Measurements from ENCODE around the gene NAGLU.

The NAGLU gene

DNA sequence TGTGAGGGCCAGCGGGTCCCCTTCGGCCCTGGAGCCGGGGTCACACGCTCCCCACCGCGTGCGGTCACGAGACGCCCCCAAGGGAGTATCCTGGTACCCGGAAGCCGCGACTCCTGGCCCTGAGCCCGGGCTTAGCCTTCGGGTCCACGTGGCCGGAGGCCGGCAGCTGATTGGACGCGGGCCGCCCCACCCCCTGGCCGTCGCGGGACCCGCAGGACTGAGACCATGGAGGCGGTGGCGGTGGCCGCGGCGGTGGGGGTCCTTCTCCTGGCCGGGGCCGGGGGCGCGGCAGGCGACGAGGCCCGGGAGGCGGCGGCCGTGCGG, at the start of gene NAGLU:
Gene NAGLU (plus strand): TSS at position 194 of the 324 bp plus-strand sequence. CDS start 32 bp downstream, at position 226.
- DNase-seq, result peak; percentile 81

DNA sequence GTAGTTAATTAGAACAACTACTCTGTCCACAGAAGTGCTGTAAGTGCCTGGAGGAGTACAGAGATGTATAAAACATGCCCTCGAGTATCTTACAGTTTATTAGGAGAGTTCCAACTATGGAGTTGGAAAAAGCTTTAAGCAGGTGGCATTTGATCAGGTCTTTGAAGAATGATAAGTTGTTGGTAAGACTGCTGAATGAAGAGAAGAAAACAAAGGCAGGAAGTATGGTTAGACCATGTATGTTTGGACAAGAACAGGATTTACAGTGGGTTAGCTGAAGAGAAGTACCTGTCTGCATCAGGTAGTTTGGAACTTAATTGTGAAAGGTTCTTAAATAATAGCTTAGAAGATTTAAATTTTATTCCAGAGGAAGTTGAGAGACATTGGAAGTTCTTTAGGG, 48.0 kb upstream of the NAGLU start:
- no peak for DNase-seq

DNA sequence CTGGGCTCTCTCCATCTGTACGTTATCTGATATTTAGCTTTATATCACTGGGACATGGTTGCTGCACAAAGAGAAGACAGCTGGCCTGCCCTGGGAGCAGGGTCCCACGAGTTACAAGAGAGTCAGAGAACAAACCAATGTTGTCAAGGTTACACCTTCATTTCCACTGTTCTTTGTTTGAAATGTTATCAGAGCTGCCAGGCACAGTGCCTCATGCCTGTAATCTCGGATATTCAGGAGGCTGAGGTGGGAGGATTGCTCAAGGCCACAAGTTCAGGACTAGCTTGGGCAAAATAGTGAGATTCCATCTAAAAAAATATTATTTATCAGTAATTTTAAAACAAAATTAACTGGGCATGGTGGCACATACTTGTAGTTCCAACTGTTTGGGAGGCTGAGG, 42.7 kb upstream of the NAGLU start:
- DNase-seq, result no peak

DNA sequence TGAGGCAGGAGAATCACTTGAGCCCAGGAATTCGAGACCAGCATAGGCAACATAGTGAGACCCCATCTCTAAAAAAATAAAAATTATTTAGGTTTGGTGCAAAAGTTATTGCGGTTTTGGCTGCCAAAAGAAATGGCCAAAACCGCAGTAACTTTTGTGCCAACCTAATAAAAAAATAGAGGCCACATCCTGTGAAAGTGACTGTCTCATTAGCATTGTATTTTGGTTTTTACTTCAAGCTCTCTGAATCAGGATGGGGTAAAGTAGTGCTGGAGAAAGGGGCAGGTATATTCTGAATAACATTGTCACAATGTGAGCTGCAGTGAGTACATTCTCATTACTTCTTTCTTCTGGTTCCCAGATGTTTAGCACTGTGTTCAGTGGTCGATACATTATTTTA, 41.4 kb upstream of the NAGLU start:
- DNase-seq, result no peak

DNA sequence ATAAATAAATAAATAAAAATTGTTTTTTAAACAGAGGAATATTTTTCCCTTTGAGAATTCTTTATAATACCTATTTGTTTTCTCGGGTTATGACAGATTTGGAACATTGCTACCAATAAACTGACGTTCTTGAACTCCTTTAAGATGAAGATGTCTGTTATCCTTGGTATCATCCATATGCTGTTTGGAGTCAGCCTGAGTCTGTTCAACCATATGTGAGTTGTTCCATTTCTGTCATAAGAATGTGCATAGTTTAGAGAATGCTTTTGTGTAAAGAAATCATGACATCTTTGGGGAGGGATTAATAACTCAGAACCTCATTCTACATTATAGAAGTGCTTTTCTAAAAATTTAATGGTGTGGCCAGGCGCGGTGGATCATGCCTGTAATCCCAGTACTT, 37.2 kb upstream of the NAGLU start:
- no peak for DNase-seq

DNA sequence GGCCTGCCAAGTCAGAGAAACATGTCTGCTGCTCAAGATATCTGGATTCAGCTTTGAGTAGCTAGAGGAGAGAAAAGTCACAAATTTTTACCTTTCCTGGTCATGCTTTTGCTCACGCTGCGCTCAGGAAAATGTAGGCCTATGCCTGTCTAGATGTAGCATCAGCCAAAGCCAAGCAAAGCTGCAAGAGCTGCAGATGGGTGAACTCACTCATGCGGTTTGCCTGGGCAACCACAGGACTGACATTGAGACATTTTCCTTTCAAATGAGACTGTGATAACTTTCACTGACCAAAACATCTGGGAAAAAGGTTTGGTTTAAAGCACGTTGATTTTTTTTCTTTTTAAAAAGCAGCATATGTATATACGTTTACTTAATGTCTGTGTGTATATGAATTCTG, 34.0 kb upstream of the NAGLU start:
- no peak for DNase-seq

DNA sequence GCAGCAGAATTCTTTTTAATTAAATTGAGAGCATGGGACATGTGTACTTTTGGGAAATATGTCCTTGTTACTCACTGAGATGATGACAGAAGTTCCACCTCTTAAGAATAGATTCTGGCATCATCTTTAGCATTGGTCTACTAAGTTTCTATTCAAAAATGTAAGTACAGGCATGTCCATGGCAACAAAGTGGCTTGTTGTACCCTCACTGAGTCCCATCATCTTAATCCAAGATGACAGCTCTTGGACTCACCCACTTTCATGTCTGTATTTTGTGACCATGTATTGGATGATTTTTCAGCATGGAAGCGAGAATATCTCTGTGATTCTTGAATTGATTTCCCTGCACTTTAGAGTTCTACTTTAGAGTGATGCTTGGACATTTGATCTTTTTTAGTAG, 33.1 kb upstream of the NAGLU start:
- no peak for DNase-seq

DNA sequence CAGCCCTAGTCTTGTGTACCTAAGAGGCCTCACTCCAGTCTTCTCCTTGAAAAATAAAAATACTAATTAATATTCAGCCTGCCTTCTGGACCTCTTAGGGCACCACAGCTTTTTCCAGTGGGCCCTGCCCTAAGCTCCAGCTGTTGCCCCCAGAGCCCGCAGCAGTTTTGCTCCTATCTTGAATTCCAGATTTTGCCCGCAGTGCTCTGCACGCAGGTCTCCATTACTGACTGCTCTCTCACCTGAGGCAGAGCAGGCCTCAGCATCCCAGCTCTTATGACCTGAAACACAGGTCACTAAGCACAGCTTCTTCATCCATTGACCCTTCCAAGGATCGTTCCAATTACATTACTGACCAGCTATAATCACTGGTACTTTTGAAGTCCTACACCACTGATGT, 28.4 kb upstream of the NAGLU start:
- DNase-seq, result no peak

DNA sequence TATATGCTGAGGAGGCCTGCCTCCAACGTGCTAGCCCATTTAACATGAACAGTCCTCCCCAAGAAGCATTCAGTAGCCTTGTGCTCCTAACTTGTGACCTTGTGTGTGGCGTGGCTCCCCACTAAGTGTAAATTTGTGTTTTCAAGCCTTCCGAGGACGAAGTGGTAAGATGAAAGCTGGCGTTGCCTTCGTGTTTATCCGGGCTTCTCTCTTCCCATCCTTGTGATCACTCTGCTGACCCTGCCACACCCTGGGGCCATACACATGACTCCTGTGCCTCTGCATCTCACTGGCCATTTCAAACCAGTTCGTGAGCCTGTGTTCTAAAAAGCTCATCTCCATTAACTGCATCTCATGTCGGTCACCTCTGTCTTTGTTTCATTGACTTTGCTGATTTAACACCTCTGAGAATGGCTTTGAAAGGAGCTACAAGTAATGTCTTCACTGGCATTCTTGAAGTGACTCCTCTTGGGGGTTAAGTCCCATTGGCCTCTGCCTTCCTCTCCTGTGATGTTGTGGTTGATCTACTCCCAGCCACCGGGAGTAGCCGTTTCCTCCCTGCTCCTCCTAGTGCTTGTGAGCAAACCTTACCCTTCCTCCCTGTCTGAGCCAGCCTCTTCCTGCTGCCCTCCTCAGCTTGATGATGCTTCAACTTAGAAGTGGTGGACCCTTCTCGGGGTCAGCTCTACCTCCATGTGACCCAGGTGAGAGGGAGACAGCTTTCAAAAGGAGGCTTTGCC, 27.4 kb upstream of the NAGLU start:
- DNase-seq, result no peak

DNA sequence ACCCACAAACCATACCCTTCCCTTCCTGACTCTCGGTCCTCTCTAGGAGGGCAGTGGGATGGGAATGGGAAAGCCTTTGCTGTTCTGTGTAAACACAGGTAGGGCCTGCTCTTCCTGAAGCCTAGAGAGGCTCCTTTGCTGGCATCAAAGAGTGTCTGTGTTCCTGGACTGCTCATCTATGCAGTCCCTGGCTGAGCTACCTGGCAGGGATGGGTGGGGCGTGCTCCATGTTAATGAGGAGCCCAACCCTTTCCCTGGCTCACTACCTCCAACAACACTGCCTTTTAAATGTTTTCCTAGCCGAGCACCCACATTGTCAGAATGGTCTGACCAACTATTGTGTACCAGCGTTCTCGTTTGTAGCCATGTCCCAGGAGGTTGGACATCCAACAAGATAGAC, 26.6 kb upstream of the NAGLU start:
- no peak for DNase-seq

DNA sequence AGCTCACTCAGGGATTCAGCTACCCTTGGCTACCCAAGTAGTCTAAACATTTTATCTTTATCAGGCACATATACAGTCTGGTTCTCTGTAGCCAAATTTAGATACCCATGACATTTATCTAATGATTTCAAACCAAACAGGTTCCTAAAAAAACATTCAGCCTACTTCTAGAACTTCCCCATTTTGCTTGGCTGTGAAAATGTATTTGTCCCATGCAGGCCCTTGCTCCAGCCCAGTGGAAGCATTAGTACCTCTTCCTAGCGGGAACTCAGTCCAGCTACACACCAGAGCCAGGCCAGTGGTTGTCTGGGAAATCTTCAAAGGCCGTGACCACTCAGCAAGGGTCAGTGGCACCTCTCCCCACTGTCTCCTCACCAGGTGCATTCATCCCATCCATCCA, 26.2 kb upstream of the NAGLU start:
- no peak for DNase-seq

DNA sequence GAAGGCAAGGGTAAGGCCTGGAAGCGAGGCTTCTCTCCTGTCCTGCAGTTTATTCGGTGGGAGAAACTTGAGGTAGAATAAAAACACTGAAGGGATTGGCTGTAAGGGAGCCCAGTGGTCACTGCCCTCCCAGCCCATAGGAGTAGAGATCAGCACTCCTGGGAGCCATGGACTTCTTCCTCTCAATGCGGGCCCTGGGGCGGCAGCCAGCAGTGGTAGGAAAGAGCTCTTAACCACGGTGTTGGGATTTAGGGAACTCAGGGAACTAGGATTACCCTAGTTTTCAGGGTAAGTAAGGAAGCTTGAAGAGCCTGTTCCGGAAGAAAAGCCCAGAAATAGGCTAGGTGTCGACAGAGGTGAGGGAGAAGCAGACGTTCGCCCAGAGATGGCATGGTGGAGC, 23.8 kb upstream of the NAGLU start:
- DNase-seq, result no peak

DNA sequence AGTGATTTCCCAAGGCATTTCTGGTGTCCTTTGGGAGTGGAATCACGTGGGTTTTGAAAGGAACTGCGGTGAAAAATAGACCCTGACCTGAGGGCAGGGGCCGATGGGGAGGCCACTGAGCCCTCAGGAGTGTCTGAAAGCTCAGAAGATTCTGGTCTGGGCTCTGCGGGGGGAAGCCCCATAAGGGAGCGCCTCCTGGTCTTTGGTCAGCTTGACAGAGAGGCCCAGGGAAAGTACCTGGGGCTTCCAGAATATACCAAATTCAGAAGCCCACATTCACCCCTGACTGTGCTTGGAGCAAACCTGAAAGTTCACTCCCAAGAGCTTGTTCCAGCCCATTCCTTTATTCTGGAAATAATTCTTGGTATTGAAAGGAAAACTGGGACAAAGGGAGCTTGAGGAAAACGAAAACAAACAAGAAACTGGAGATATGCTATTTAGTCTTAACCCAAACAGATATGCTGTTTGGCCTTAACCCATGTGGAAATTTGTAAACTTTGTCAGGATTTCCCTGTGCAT, 23.2 kb upstream of the NAGLU start:
- no peak for DNase-seq

DNA sequence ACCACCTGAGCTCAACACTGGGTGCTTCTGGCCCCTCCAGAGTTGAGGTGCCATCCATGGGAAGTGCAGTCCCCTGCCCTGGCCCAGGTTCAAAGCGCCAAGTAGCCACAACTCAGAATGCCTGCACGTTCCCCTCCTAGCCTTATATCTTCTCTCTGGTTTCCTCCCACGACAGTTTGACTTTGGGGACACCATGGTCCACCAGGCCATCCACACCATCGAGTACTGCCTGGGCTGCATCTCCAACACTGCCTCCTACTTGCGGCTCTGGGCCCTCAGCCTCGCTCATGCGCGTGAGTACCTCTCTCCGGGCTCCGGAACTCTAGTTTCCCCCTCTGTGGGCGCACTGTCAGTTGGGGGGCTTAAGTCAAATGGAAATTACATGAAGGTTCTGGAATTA, 22.4 kb upstream of the NAGLU start:
- DNase-seq, result no peak

DNA sequence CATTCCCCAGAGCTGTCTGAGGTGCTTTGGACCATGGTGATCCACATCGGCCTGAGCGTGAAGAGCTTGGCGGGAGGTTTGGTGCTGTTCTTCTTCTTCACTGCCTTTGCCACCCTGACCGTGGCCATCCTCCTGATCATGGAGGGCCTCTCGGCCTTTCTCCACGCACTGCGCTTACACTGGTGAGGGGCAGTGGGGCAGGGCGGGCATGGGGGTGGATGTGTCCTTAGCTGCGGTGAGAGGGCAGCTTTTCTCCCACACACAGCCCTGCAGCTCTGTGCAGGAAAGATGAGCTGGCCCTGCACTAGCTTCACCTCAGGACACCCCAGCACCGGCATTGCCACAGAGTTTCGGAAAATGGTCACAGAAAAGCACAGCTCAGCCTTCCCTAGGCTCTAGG, 21.8 kb upstream of the NAGLU start:
- no peak for DNase-seq

DNA sequence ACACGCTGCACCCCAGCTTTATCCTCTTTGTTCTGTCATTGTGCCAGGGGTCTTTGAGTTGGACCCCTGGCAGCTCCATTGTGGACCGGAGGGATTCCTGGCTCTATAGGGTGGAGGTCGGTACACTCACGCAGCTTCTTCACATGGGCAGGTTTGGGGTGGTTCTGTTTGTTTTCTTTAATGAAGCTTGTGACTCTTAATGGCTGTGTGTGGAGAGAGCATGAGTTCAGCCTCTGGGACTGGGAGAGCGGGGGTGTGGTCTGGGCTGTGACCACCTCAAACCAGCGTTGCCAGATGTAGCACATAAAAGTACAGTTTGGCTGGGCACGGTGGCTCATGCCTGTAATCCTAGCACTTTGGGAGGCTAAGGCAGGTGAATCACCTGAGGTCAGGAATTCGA, 21.2 kb upstream of the NAGLU start:
- DNase-seq, result no peak

DNA sequence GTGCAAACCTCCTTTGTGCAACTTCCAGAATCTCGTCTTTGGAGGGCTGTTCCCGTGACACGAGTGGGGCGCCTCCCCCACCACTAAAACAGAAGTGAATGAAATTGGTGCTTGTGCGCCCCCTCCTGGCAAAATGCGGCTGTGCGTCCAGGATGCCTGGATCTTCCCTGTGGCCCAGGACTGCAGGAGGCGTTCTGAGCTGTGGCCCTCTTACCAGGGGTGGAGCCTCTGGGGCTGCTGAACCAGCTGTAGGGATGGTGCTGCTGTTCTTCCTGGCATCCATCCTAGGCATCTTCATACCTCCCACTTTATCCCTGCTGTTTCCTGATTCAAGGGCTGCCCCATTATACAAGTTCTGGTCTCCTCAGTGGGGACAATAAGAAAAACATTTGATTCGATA, 18.5 kb upstream of the NAGLU start:
- DNase-seq, result peak; percentile 84

DNA sequence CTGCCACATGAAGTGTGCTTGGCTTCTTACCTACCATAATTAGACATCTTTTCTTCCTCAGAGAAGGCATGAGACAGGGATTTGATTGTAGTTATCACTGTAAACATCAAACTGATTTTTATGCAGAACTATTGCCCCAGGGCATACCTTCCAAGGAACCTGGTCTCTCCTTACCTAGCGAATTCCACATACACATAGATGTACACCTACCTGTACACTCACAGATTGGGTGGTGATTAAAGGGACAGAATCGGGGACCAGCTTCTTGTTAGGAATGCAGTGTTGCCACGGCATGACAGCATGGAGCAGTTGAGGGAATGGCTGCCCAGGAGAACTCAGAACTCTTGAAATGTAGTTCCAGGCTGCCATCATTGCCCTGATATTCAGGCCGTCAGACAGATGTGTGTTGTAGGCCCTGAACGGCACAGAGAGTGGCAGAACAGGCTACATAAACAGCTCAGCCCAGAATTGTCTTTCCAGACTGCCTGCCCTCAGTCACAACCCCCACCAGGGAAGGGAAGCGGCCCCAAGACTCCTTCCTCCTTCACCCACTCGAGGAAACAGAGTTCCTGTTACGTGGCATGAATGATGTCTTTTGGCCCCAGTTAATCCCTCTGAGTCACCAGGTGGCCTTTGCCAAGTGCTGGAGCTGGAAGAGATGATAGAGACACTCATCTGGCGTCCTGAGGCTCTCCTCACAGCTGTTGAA, 17.8 kb upstream of the NAGLU start:
- DNase-seq, result no peak

DNA sequence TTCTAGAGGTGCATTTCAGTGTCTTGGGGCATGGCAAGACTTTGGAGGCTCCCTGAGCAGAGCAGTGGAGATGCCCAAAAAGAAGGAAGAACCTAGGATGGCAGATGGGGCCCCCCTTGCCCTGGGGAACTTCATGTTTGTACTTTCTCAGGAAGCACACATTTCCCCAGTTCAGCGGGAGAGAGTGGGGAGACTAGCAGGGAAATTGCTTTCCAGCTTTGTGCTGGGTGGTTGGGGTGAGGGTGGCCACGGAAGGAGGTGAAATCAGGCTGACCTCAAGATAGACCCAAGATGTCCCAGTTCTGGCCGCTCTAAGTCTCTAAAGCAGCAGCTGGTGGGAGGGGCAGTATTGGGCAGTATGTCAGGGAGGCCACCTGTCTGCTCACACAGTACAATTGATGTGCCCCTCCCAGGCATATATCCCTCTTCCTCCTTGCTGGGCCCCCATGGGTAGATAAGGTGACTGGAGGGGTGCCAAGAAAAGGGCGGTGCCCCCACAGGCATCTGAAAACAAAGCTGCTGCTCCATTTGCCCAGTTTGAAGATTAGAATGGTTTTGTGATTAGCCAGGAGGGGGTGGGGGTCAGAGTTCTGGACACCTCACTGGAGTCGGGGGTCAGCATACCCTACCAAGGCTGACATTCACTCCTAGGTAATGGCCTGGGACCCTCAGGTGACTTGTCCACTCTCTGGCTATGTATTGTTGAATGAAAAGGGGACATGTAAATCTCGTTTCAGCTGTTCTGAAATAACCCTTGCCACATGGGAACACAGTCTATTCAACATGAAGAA, 17.1 kb upstream of the NAGLU start:
- no peak for DNase-seq

DNA sequence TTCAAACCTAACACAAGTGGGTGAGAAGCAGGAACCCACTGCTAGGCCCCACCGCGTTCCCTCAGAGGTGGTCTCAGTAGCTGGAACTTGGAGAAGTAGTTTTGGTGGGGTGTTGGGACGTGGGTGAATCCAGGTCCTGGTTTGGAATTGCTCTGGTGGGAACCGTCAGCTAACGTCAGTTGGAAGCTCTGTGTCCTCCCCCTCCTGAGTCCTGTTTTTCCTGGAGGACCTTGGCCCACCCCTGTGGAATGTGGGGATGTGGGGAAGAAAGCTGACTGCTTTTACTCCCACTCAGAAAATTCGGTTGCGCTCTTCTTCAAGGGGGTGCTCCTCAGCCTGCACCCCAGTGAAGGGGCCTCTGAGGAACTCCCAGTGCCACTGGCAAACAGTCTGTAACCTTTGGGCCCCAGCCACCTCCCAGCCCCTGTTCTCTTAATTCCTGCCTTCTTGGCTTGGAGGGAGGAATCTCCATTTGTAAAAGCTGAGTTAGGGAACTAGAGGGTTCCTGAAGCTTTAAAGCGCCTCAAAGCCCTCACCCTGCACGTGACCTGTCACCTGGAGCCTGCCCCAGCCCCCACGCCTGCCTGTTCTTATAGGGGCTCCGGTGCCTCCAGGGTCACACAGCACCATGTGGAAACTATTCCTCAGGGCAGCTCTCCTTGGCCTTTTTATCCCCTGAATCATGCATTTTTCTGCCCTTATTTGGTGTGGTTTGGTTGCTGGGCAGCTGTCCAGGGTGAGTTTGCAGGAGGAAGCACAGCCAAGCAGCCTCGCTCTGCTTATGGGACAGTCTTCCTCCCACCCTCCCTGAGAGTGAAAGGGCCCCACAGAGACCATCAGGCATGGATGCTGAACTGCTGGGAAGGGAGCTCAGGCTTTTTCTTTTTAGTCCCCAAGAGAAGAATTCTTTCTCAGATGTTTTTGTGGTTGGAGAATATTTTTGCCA, 16.2 kb upstream of the NAGLU start:
- no peak for DNase-seq

DNA sequence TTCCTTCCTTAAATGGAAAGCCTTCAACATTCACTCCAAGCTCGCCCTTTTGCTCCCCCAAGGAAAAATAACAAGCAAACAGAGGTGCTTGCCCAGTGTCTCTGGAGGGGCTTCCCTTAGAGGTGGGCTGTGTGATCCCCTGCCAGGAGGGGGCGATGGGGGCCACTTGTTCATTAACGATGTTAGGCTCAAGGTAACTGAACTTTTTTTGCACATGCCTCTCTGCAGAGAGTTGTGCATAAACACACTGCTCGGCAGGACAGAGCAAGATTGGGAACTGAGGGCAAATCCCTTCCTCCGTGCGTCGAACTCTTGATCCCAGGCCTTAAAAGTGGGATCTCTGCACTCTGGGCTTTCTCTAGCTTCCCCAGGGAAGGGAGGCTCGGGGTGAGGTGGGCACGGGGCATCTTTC, 15.5 kb upstream of the NAGLU start:
- DNase-seq, result peak; percentile 25

DNA sequence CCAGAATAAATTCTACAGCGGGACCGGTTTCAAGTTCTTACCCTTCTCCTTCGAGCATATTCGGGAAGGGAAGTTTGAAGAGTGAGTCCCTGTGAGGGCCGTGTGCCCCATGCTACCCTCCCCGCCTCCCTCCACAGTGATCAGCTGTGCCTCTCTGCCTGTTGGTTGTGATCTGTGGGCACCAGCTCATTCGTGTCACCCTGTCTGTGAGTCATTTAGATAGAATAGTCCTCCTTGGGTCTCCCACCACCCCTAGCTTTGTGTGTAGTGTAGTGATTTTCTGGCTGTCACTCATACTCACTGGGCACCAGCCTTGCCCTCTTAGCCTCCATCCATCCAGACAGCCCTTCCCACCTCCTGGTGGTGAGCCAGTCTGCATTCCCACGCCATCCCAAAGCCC, 15.0 kb upstream of the NAGLU start:
- DNase-seq, result no peak

Measured in CD4-positive, alpha-beta T cell treated with Interleukin-17A for 1 hour (primary cell).